ENCODE data around the gene ESPN.

- TF ChIP-seq CTCF (IDR thresholded peaks at IDR 0.05) (no peak), EP300 (IDR thresholded peaks at IDR 0.05) (no peak)
Measured at GRCh38 chr1:6477039-6477820, 52.7 kb downstream of the ESPN start.

All from gastroesophageal sphincter (tissue), 3 donors.